Upper lobe of left lung (tissue), 4 donors: ENCODE measurements around the gene DCAF6.

Source experiments
- CTCF ChIP-seq, 6 experiments: fragments of 450-650 bp in 4 of 6; fragments of 200-600 bp in 2 of 6; sonication (generic) in 2 of 6; IDR thresholded peaks; one replicate each; pipeline ENCODE4 v1.5.1; 2016 to 2019; ENCODE audit warnings: antibody characterized with exemption in 6 of 6
- EP300 ChIP-seq, 4 donors: sonication (generic); formaldehyde crosslinking; IDR thresholded peaks; one replicate each; pipeline ENCODE4 v1.5.1; 2017; ENCODE audit warnings: antibody characterized with exemption in 4 of 4, control low read depth in 2 of 4
- POLR2A ChIP-seq, 4 donors: fragments of 450-650 bp; IDR thresholded peaks; one replicate each; pipeline ENCODE4 v1.5.1; 2016 to 2017; ENCODE audit warnings: antibody characterized with exemption in 4 of 4, mild to moderate bottlenecking in 2 of 4
- POLR2AphosphoS5 ChIP-seq, 2 donors: sonication (generic); formaldehyde crosslinking; IDR thresholded peaks; one replicate each; pipeline ENCODE4 v1.5.1; 2017; ENCODE audit warnings: antibody characterized with exemption in 2 of 2

DNA sequence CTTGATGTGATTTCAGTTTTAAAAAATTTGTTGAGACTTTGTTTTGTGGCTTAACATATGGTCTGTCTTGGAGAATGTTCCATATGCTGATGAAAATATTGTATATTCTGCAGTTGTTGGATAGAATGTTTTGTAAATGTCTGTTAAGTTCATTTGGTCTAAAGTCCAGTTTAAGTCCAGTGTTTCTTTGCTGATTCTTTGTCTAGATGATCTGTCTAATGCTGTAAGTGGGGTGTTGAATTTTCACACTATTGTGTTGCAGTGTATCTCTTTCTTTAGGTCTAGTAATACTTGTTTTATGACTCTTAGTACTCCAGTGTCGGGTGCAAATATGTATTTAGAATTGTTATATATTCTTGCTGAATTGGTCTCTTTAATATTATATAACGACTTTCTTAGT, 11.2 kb downstream of the DCAF6 start:
- TF ChIP-seq CTCF (IDR thresholded peaks at IDR 0.05) (no peak), POLR2AphosphoS5 (IDR thresholded peaks at IDR 0.05) (no peak), POLR2A (IDR thresholded peaks at IDR 0.05) (no peak), EP300 (IDR thresholded peaks at IDR 0.05) (no peak)
